SU-DHL-6 (cell line): ENCODE data around the gene CTF1.

Experiments used
- EZH2phosphoT487 ChIP-seq: fragments of 200-600 bp; sonication (generic), shearing (Covaris generic); conservative IDR thresholded peaks from 2 replicates; pipeline ENCODE4 v1.6.1; 2018; ENCODE audit warnings: mild to moderate bottlenecking, antibody characterized with exemption, low read length, moderate library complexity, mixed read lengths
- TF ChIP-seq, protein P1 (sequence below): fragments of 200-600 bp; sonication (generic); IDR thresholded peaks from one replicate; pipeline ENCODE4 v1.5.1; 2017; ENCODE audit warnings: antibody characterized with exemption, mild to moderate bottlenecking, low read length, moderate library complexity; ENCODE audit not compliant: insufficient read depth, poor library complexity, severe bottlenecking

DNA sequence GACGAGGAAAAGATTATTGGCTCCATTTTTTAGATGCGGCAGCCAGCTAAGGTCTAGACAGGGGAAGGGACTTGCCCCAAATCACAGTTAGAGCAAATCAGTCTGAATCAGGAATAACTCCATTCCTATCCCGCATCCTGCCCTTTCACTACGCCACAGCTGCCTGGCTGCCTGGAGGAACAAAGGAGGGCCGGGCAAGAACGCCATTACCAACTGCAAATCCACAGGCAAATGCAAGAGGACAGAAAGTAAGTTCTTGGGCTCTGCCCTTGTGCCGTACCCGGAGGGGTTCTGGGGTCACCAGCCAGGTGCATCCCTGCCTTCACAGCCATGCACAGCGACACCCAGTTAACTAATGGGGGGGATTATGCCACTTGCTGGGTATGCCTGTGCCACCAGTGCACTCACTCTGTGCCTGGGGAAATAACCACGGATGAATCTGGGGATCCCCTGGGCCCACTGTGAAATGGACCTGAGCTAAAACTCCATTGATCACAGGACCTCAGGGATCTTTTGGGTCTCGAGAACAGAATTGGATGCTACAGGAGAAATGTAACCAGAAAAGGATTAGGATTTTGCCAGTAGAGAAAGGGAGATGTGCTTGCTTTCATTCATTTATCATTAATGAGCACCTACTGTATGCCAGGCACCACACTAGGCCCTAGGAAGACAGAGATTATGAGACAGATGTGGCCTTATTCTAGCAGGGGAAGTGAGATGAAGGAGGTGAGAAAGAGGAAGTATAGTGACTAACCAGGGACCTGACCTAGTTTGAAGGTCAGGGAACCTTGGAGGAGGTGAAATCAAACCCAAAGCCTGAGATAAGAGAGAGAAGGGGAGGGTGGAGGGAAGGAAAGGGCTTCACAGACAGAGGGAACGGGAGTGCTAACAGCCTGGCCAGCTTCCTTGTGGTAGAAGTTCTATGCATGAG lies 20.3 kb upstream of the CTF1 start:
- TF ChIP-seq, protein P1, sequence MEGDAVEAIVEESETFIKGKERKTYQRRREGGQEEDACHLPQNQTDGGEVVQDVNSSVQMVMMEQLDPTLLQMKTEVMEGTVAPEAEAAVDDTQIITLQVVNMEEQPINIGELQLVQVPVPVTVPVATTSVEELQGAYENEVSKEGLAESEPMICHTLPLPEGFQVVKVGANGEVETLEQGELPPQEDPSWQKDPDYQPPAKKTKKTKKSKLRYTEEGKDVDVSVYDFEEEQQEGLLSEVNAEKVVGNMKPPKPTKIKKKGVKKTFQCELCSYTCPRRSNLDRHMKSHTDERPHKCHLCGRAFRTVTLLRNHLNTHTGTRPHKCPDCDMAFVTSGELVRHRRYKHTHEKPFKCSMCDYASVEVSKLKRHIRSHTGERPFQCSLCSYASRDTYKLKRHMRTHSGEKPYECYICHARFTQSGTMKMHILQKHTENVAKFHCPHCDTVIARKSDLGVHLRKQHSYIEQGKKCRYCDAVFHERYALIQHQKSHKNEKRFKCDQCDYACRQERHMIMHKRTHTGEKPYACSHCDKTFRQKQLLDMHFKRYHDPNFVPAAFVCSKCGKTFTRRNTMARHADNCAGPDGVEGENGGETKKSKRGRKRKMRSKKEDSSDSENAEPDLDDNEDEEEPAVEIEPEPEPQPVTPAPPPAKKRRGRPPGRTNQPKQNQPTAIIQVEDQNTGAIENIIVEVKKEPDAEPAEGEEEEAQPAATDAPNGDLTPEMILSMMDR: no peak
- TF ChIP-seq EZH2phosphoT487: no peak
